ENCODE data around the gene MBD5. TPM values are rescaled to one million over a fixed set of nuclear protein-coding genes. Genes with fewer than 3 reads are reported as not detected.

Gene MBD5
- total RNA-seq, 4 donors from 2014 or later = 51.2 to 85.9 (median 72.6) TPM

- H3K27ac ChIP-seq = no peak overlapping the region
Observed at GRCh38 chr2:148391324-148391723, 370.4 kb downstream of the MBD5 start.

GRCh38 chr2:148402786-148403185, 381.9 kb downstream of the MBD5 start:
- Histone ChIP-seq H3K27ac (no peak overlapping the region), H3K4me3 (replicated peaks in 1 of 3) (no peak overlapping the region), H3K9me3 (no peaks in the 10 kb centered on the region), H3K27me3 (no peaks in the 10 kb centered on the region), H3K36me3 (no peaks in the 10 kb centered on the region), H3K4me1 (no peaks in the 10 kb centered on the region)
- intact Hi-C loops (cut with DNase I) = no loop called here
- TF ChIP-seq POLR2A (IDR thresholded peaks at IDR 0.05) (no peak), CTCF (IDR thresholded peaks at IDR 0.05) (no peak)
- DNase-seq = no peak
- 93 to 100% methylated on average over 1 of the region's 1 CpG for WGBS, 2 donors

More at GRCh38 chr2:148391324-148391723, 370.4 kb downstream of the MBD5 start:
- DNase-seq = no peak
- Histone ChIP-seq H3K36me3 (no peaks in the 10 kb centered on the region), H3K4me3 (replicated peaks in 1 of 3) (no peak overlapping the region), H3K27me3 (no peaks in the 10 kb centered on the region), H3K4me1 (no peaks in the 10 kb centered on the region), H3K9me3 (no peaks in the 10 kb centered on the region)
- no peak for TF ChIP-seq POLR2A (IDR thresholded peaks at IDR 0.05)
- TF ChIP-seq CTCF (IDR thresholded peaks at IDR 0.05) = no peak
- intact Hi-C loops (cut with DNase I) = no loop called here
- 91 to 93% methylated on average over 1 of the region's 1 CpG for WGBS, 2 donors

- intact Hi-C loops (cut with DNase I) = no loop called here
- 94 to 97% methylated on average over 1 of the region's 1 CpG for WGBS, 2 donors
- TF ChIP-seq CTCF (IDR thresholded peaks at IDR 0.05) = no peak
- TF ChIP-seq POLR2A (IDR thresholded peaks at IDR 0.05) = no peak
Observed at GRCh38 chr2:148410899-148411298, 390.0 kb downstream of the MBD5 start.

GRCh38 chr2:148416248-148416647, 395.4 kb downstream of the MBD5 start:
- H3K27me3 ChIP-seq = no peaks in the 10 kb centered on the region
- WGBS, 2 donors = 89 to 98% methylated on average over 1 of the region's 1 CpG
- no peak for DNase-seq
- no peak for TF ChIP-seq POLR2A (IDR thresholded peaks at IDR 0.05)
- no peak for TF ChIP-seq CTCF (IDR thresholded peaks at IDR 0.05)
- no peaks in the 10 kb centered on the region for H3K36me3 ChIP-seq
- no peaks in the 10 kb centered on the region for H3K4me1 ChIP-seq
- no peaks in the 10 kb centered on the region for H3K9me3 ChIP-seq
- H3K4me3 ChIP-seq (replicated peaks in 1 of 3) = no peak overlapping the region
- no peak overlapping the region for H3K27ac ChIP-seq
- intact Hi-C loops (cut with DNase I) = no loop called here

More at GRCh38 chr2:148410899-148411298, 390.0 kb downstream of the MBD5 start:
- H3K27me3 ChIP-seq = no peaks in the 10 kb centered on the region
- H3K4me1 ChIP-seq = no peaks in the 10 kb centered on the region
- H3K36me3 ChIP-seq = no peaks in the 10 kb centered on the region
- no peaks in the 10 kb centered on the region for H3K9me3 ChIP-seq
- no peak for DNase-seq
- no peak overlapping the region for H3K27ac ChIP-seq
- H3K4me3 ChIP-seq (replicated peaks in 1 of 3) = no peak overlapping the region

GRCh38 chr2:148430101-148430500, 409.2 kb downstream of the MBD5 start:
- DNase-seq = no peak
- intact Hi-C loops (cut with DNase I) = no loop called here
- 96 to 98% methylated on average over 1 of the region's 1 CpG for WGBS, 2 donors

More at GRCh38 chr2:148430101-148430500, 409.2 kb downstream of the MBD5 start:
- H3K4me3 ChIP-seq (replicated peaks in 1 of 3) = no peak overlapping the region
- H3K9me3 ChIP-seq = no peaks in the 10 kb centered on the region
- H3K36me3 ChIP-seq = no peaks in the 10 kb centered on the region
- H3K27me3 ChIP-seq = no peaks in the 10 kb centered on the region
- H3K27ac ChIP-seq = no peak overlapping the region
- no peaks in the 10 kb centered on the region for H3K4me1 ChIP-seq
- TF ChIP-seq POLR2A (IDR thresholded peaks at IDR 0.05) (no peak), CTCF (IDR thresholded peaks at IDR 0.05) (no peak)

Measured in thyroid gland (tissue), 4 donors.